GM19372 (cell line): ENCODE data around the gene SH3PXD2A.

Experiments
- ATAC-seq: cut with Tn5 transposase; IDR thresholded peaks from one replicate; pipeline ENCODE4 v1.9.1; 2021; ENCODE audit warnings: mild to moderate bottlenecking, low read depth, moderate library complexity; ENCODE audit not compliant: unreplicated experiment

Gene SH3PXD2A

GRCh38 chr10:103756277-103756869 is 99.0 kb downstream of the SH3PXD2A start:
- no peak for ATAC-seq

- no peak for ATAC-seq
These were observed 102.6 kb downstream of the SH3PXD2A start for GRCh38 chr10:103752680-103753248.

- no peak for ATAC-seq
These were observed 103.6 kb downstream of the SH3PXD2A start for GRCh38 chr10:103751667-103752290.

- no peak for ATAC-seq
These were observed 104.5 kb downstream of the SH3PXD2A start for GRCh38 chr10:103750836-103751235.

- no peak for ATAC-seq
These were observed 105.6 kb downstream of the SH3PXD2A start for GRCh38 chr10:103749779-103750178.

GRCh38 chr10:103748020-103748419 is 107.4 kb downstream of the SH3PXD2A start:
- ATAC-seq, result no peak

GRCh38 chr10:103747193-103747865 is 108.0 kb downstream of the SH3PXD2A start:
- no peak for ATAC-seq

- ATAC-seq, result no peak
These were observed 108.8 kb downstream of the SH3PXD2A start for GRCh38 chr10:103746598-103746997.

- ATAC-seq, result no peak
These were observed 109.8 kb downstream of the SH3PXD2A start for GRCh38 chr10:103745341-103746247.

GRCh38 chr10:103742824-103743223 is 112.6 kb downstream of the SH3PXD2A start:
- ATAC-seq, result no peak

- ATAC-seq, result no peak
These were observed 114.8 kb downstream of the SH3PXD2A start for GRCh38 chr10:103740611-103741010.

GRCh38 chr10:103739039-103739764 is 116.2 kb downstream of the SH3PXD2A start:
- no peak for ATAC-seq

GRCh38 chr10:103737735-103738367 is 117.5 kb downstream of the SH3PXD2A start:
- ATAC-seq, result no peak

GRCh38 chr10:103736763-103737162 is 118.6 kb downstream of the SH3PXD2A start:
- ATAC-seq, result no peak

- ATAC-seq, result no peak
These were observed 119.3 kb downstream of the SH3PXD2A start for GRCh38 chr10:103736044-103736443.

GRCh38 chr10:103734731-103735130 is 120.6 kb downstream of the SH3PXD2A start:
- no peak for ATAC-seq

- no peak for ATAC-seq
These were observed 122.3 kb downstream of the SH3PXD2A start for GRCh38 chr10:103733045-103733419.

- no peak for ATAC-seq
These were observed 122.9 kb downstream of the SH3PXD2A start for GRCh38 chr10:103732339-103733044.
